ENCODE results near the gene SSRP1.

- TF ChIP-seq CTCF (IDR thresholded peaks at IDR 0.05) (no peak), POLR2A (IDR thresholded peaks at IDR 0.05) (no peak)
These were observed 31.6 kb downstream of the SSRP1 start for GRCh38 chr11:57303990-57304579.

All from adrenal gland (tissue), 5 donors.